Measurements from ENCODE around the gene NCEH1. TPM values are rescaled to one million over a fixed set of nuclear protein-coding genes. Genes with fewer than 3 reads are reported as not detected.

The NCEH1 gene
- total and polyA plus RNA-seq, 2 of the 13 experiments (the other 11 are each of a cell fraction or from before 2014, with no cell fraction given) = 12.9 to 21.4 TPM

- FAIRE-seq = no peak
- H3K79me2 ChIP-seq (ENCODE audit: insufficient read depth, low read length) = no peaks in the 10 kb centered on the region
- no TSS peak for BruUV-seq (replicated peaks)
- whole genome bisulfite sequencing (ENCODE audit: low lambda C conversion rate) = 90% methylated on average over 3 of the region's 3 CpGs
- ChIA-PET CTCF (ENCODE audit: low intra/inter-chr PET ratio, low total read pairs) (no interaction called here), POLR2A (no interaction called here)
- H2AFZ ChIP-seq (ENCODE audit: low read length) = no peak overlapping the region
- no peak for DNase-seq (ENCODE audit: low spot score)
- no peaks in the 10 kb centered on the region for H3K4me1 ChIP-seq (ENCODE audit: insufficient read depth, low read length)
- ATAC-seq = no peak
- in situ Hi-C loops (cut with HindIII; ENCODE audit: extremely low pct_ligation_motif_present, low pct_unique_long_range_greater_than_20kb) = no loop called here
- H3K4me2 ChIP-seq (ENCODE audit: low read depth, low read length) = no peak overlapping the region
- H3K27ac ChIP-seq (ENCODE audit: extremely low read length, insufficient read depth, low read length) = no peak overlapping the region
- H3K4me3 ChIP-seq (replicated peaks in 1 of 3; ENCODE audit: insufficient read depth in 1 of 3, low read depth in 2 of 3, low read length in 3 of 3) = no peak overlapping the region
- H3K27me3 ChIP-seq (ENCODE audit: control insufficient read depth in 1 of 2, insufficient read depth in 2 of 2, low read length in 2 of 2) = no peaks in the 10 kb centered on the region
- no peaks in the 10 kb centered on the region for H3K9me3 ChIP-seq (ENCODE audit: low read length)
- H3K36me3 ChIP-seq (replicated peaks in 1 of 2; ENCODE audit: control insufficient read depth in 1 of 2, insufficient read depth in 2 of 2, low read length in 2 of 2) = peaks cover 7 to 22% of the 10 kb centered on the region in 2 experiments; a peak in 3 of 5 replicates
- no peak overlapping the region for H3K9ac ChIP-seq (ENCODE audit: insufficient read depth, low read depth, low read length)
- no peaks in the 10 kb centered on the region; the same call in 1 of the 2 replicates for H4K20me1 ChIP-seq (ENCODE audit: insufficient read depth, low read length)
- intact Hi-C loops (cut with micrococcal nuclease; ENCODE audit: unreplicated experiment) = no loop called here
- TF ChIP-seq KDM6A (CRISPR knock-in tag; IDR thresholded peaks at IDR 0.05; ENCODE audit: low read depth) (no peak), HNF4G (IDR thresholded peaks at IDR 0.05; ENCODE audit: borderline replicate concordance, low read depth, low read length) (no peak), HNF4G (CRISPR knock-in tag; IDR thresholded peaks at IDR 0.05; ENCODE audit: borderline replicate concordance, low read depth) (no peak), HOMEZ (CRISPR knock-in tag; IDR thresholded peaks at IDR 0.05; ENCODE audit: low read depth) (no peak), CREBL2 (CRISPR knock-in tag; IDR thresholded peaks at IDR 0.05; ENCODE audit: borderline replicate concordance) (no peak), HCFC1 (IDR thresholded peaks at IDR 0.05; ENCODE audit: low read depth, low read length) (no peak), IRX3 (CRISPR knock-in tag; IDR thresholded peaks at IDR 0.05; ENCODE audit: borderline replicate concordance, low read depth) (no peak), ZNF224 (CRISPR knock-in tag; IDR thresholded peaks at IDR 0.05) (no peak), IKZF4 (CRISPR knock-in tag; IDR thresholded peaks at IDR 0.05; ENCODE audit: borderline replicate concordance, low read depth, not compliant biosample characterization) (no peak), ISX (CRISPR knock-in tag; conservative IDR thresholded peaks at IDR 0.05) (no peak), ZNF142 (CRISPR knock-in tag; IDR thresholded peaks at IDR 0.05) (no peak), ZNF652 (CRISPR knock-in tag; IDR thresholded peaks at IDR 0.05; ENCODE audit: borderline replicate concordance, low read depth) (no peak), ZNF891 (CRISPR knock-in tag; IDR thresholded peaks at IDR 0.05) (no peak), ZNF724P (CRISPR knock-in tag; IDR thresholded peaks at IDR 0.05; ENCODE audit: borderline replicate concordance) (no peak), CERS6 (CRISPR knock-in tag; IDR thresholded peaks at IDR 0.05) (no peak), DR1 (CRISPR knock-in tag; IDR thresholded peaks at IDR 0.05) (no peak), ZNF34 (CRISPR knock-in tag; IDR thresholded peaks at IDR 0.05; ENCODE audit: borderline replicate concordance) (no peak), ZNF3 (CRISPR knock-in tag; IDR thresholded peaks at IDR 0.05) (no peak), CHD2 (IDR thresholded peaks at IDR 0.05; ENCODE audit: low read depth, low read length) (no peak)
Measured at GRCh38 chr3:172647080-172647479, 63.8 kb downstream of the NCEH1 start.
